ENCODE measurements around the gene COL6A5.

- no peak for TF ChIP-seq YY1 (IDR thresholded peaks at IDR 0.05; ENCODE audit: insufficient read depth, insufficient read length)
- TF ChIP-seq ZNF274 (IDR thresholded peaks at IDR 0.05; ENCODE audit: low read depth, low read length): no peak
- TF ChIP-seq SUZ12 (IDR thresholded peaks at IDR 0.05; ENCODE audit: extremely low read depth, insufficient read depth, insufficient read length): peak; percentile 83
These were observed 171.4 kb downstream of the COL6A5 start, which contains the start of gene COL6A6 for GRCh38 chr3:130516645-130517512.

Measured in NT2/D1 (cell line).